H1 (cell line): ENCODE data around the gene ZNF155.

ENCODE experiments used
- CTCF ChIP-seq, 3 experiments: IDR thresholded peaks; 1 replicate in 2 of 3; 2 replicates in 1 of 3; pipeline versions ENCODE4 v1.5.1 to v1.6.1; 2011; ENCODE audit warnings: low read length in 3 of 3, mild to moderate bottlenecking in 3 of 3, inconsistent platforms in 2 of 3, low read depth in 1 of 3, moderate library complexity in 1 of 3; ENCODE audit not compliant: insufficient read depth in 1 of 3; ENCODE audit errors: control extremely low read depth in 1 of 3
- EP300 ChIP-seq, 2 experiments: IDR thresholded peaks; 1 replicate in 1 of 2; 2 replicates in 1 of 2; pipeline ENCODE4 v1.6.1; 2011 to 2012; ENCODE audit warnings: low read depth in 2 of 2, low read length in 2 of 2, mild to moderate bottlenecking in 2 of 2, borderline replicate concordance in 1 of 2, inconsistent platforms in 1 of 2, moderate library complexity in 1 of 2
- EZH2 ChIP-seq: fragments of 200-600 bp; sonication (generic); IDR thresholded peaks from 2 replicates; pipeline ENCODE4 v1.7.1; 2012; ENCODE audit warnings: low read depth, mild to moderate bottlenecking, moderate library complexity, low read length, inconsistent platforms; ENCODE audit not compliant: severe bottlenecking
- JUND ChIP-seq: IDR thresholded peaks from 2 replicates; pipeline ENCODE4 v1.6.1; 2011; ENCODE audit warnings: mild to moderate bottlenecking, improper control_type of control experiment, low read length
- KDM5A ChIP-seq: fragments of 200-600 bp; IDR thresholded peaks from 2 replicates; pipeline ENCODE4 v1.7.1; 2012; ENCODE audit warnings: mild to moderate bottlenecking, low read length, inconsistent platforms, mixed read lengths
- MAFK ChIP-seq: IDR thresholded peaks from 2 replicates; pipeline ENCODE4 v1.6.1; 2012; ENCODE audit warnings: low read depth, mild to moderate bottlenecking, improper control_type of control experiment, low read length
- RAD21 ChIP-seq, 2 experiments: IDR thresholded peaks in 1 of 2; conservative IDR thresholded peaks in 1 of 2; 2 replicates each; pipeline ENCODE4 v1.6.1; 2011; ENCODE audit warnings: low read depth in 2 of 2, low read length in 2 of 2, improper control_type of control experiment in 1 of 2, inconsistent platforms in 1 of 2, mild to moderate bottlenecking in 1 of 2, moderate library complexity in 1 of 2
- RNF2 ChIP-seq: fragments of 200-900, 300-1000 bp; sonication (generic); IDR thresholded peaks from 2 replicates; pipeline ENCODE4 v1.7.1; 2016; ENCODE audit warnings: borderline replicate concordance, low read depth, mild to moderate bottlenecking, antibody characterized with exemption, low read length; ENCODE audit not compliant: poor library complexity, severe bottlenecking; ENCODE audit errors: missing control alignments
- SP1 ChIP-seq: IDR thresholded peaks from 2 replicates; pipeline ENCODE4 v1.6.1; 2011; ENCODE audit warnings: low read depth, low read length
- TCF12 ChIP-seq: IDR thresholded peaks from 2 replicates; pipeline ENCODE4 v1.6.1; 2011; ENCODE audit warnings: low read depth, mild to moderate bottlenecking, low read length
- YY1 ChIP-seq: IDR thresholded peaks from 2 replicates; pipeline ENCODE4 v1.6.1; 2011; ENCODE audit warnings: low read depth, mild to moderate bottlenecking, low read length

- TF ChIP-seq CTCF (IDR thresholded peaks at IDR 0.05; ENCODE audit: control extremely low read depth in 1 of 3, insufficient read depth in 1 of 3, low read depth in 1 of 3, low read length in 3 of 3) (no peak), EP300 (IDR thresholded peaks at IDR 0.05; ENCODE audit: borderline replicate concordance in 1 of 2, low read depth in 2 of 2, low read length in 2 of 2) (no peak), RAD21 (IDR thresholded peaks at IDR 0.05 in 1 of 2, conservative IDR thresholded peaks at IDR 0.05 in 1 of 2; ENCODE audit: low read depth in 2 of 2, low read length in 2 of 2) (no peak), JUND (no peak), TCF12 (no peak), EZH2 (no peak), KDM5A (no peak), SP1 (no peak), RNF2 (no peak), YY1 (no peak), MAFK (no peak)
These were observed 35.5 kb downstream of the ZNF155 start for GRCh38 chr19:44019498-44019897.
